ENCODE measurements around the gene PLAC1. TPM values are rescaled to one million over a fixed set of nuclear protein-coding genes. Genes with fewer than 3 reads are reported as not detected.

PLAC1 gene
- total RNA-seq, 2 donors from 2014 or later: not detected

DNA sequence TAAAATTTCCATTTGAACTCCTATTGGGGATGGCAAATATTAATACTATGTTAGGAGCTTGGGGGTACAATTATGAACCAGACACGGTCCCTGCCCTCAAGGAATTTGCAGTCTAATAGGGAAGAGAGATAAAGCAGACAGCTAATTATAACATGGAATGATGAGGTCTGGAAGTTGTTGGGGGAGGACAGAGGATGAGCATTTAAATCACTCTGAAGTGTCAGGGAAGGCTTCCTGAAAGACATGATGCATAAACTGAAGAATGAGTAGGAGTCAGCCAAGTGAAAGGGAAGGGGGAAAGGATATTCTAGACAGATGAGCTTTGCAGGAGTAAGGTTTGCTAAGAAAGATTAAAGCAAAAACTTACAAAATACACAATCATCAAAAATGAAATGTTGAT, 15.9 kb downstream of the PLAC1 start:
- H3K4me3 ChIP-seq: no peak overlapping the region
- TF ChIP-seq, protein P1, sequence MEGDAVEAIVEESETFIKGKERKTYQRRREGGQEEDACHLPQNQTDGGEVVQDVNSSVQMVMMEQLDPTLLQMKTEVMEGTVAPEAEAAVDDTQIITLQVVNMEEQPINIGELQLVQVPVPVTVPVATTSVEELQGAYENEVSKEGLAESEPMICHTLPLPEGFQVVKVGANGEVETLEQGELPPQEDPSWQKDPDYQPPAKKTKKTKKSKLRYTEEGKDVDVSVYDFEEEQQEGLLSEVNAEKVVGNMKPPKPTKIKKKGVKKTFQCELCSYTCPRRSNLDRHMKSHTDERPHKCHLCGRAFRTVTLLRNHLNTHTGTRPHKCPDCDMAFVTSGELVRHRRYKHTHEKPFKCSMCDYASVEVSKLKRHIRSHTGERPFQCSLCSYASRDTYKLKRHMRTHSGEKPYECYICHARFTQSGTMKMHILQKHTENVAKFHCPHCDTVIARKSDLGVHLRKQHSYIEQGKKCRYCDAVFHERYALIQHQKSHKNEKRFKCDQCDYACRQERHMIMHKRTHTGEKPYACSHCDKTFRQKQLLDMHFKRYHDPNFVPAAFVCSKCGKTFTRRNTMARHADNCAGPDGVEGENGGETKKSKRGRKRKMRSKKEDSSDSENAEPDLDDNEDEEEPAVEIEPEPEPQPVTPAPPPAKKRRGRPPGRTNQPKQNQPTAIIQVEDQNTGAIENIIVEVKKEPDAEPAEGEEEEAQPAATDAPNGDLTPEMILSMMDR (IDR thresholded peaks at IDR 0.05): no peak
- H3K36me3 ChIP-seq: no peaks in the 10 kb centered on the region
- H3K4me1 ChIP-seq (ENCODE audit: control insufficient read depth in 1 of 2, low read depth in 2 of 2): no peaks in the 10 kb centered on the region
- no peaks in the 10 kb centered on the region for H3K9me3 ChIP-seq
- ATAC-seq (ENCODE audit: insufficient number of reproducible peaks, low FRiP score, low read depth) (no peak), DNase-seq (ENCODE audit: low spot score) (no peak)
- no peaks in the 10 kb centered on the region for H3K27me3 ChIP-seq (replicated peaks; ENCODE audit: insufficient read depth)
- H3K27ac ChIP-seq: no peak overlapping the region

DNA sequence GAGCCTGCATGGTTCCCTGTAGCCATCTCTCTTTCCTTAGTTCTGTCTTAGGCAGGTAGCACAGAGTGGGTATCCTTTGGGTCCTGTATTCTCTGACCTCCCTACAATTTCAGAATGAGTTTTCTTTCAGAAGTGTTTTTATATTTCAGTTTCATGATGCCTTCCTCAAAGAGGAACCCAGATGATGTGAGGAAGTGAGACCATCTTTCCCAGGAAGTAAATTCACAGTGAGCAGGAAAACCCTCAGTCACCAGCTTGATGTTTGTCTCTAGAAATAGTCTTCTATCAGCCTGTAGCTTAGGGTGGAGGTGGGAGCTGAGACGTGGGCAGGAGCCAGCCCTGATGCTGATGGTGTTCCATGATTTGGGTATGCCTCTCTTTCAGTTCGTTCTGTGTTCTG, 16.9 kb downstream of the PLAC1 start:
- Histone ChIP-seq H3K27ac (no peak overlapping the region), H3K36me3 (no peaks in the 10 kb centered on the region), H3K9me3 (no peaks in the 10 kb centered on the region), H3K4me1 (ENCODE audit: control insufficient read depth in 1 of 2, low read depth in 2 of 2) (no peaks in the 10 kb centered on the region), H3K27me3 (replicated peaks; ENCODE audit: insufficient read depth) (no peaks in the 10 kb centered on the region), H3K4me3 (no peak overlapping the region)
- TF ChIP-seq, protein P1 (IDR thresholded peaks at IDR 0.05): no peak
- DNase-seq (ENCODE audit: low spot score): no peak
- ATAC-seq (ENCODE audit: insufficient number of reproducible peaks, low FRiP score, low read depth): no peak

DNA sequence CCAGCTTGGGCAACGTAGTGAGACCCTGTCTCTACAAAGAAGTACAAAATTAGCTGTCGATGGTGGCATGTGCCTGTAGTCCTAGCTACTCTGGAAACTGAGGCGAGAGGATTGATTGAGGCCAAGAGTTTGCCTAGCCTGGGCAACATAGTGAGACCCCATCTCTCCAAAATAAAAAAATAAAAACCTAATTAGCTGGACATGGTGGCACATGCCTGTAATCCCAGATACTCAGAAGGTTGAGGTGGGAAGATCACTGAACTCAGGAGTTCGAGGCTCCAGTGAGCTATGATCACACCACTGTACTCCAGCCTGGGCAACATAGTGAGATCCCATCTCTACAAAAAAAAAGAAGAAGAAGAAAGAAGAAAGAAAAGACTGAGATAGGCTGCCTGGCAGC, 17.4 kb downstream of the PLAC1 start:
- no peak for ATAC-seq (ENCODE audit: insufficient number of reproducible peaks, low FRiP score, low read depth)
- DNase-seq (ENCODE audit: low spot score): no peak
- no peaks in the 10 kb centered on the region for H3K36me3 ChIP-seq
- no peak overlapping the region for H3K27ac ChIP-seq
- H3K27me3 ChIP-seq (replicated peaks; ENCODE audit: insufficient read depth): no peaks in the 10 kb centered on the region
- H3K4me1 ChIP-seq (ENCODE audit: control insufficient read depth in 1 of 2, low read depth in 2 of 2): no peaks in the 10 kb centered on the region
- TF ChIP-seq, protein P1 (IDR thresholded peaks at IDR 0.05): no peak
- H3K9me3 ChIP-seq: no peaks in the 10 kb centered on the region
- H3K4me3 ChIP-seq: no peak overlapping the region

DNA sequence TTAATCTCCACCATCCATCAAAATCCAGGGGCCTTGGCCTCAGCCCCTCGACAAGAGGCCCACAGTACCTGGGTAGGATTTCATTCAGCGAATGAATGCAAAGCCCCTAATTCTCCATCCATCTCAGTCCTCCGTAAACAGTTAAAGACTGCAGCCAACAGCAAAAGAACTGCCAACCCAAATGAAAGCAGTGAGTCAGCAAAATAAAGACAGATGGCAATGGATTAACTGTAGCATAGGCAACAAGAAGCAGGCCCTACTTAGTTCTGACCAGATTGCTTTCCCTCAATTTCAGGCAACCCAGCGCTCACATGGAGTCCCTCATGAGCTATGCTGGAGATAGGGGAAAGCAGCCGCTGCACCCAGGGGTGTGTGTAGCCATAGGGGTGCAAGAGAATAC, 21.4 kb downstream of the PLAC1 start:
- ATAC-seq (ENCODE audit: insufficient number of reproducible peaks, low FRiP score, low read depth): no peak
- Histone ChIP-seq H3K9me3 (no peaks in the 10 kb centered on the region), H3K27ac (no peak overlapping the region), H3K27me3 (replicated peaks; ENCODE audit: insufficient read depth) (no peaks in the 10 kb centered on the region), H3K4me1 (ENCODE audit: control insufficient read depth in 1 of 2, low read depth in 2 of 2) (no peaks in the 10 kb centered on the region), H3K36me3 (no peaks in the 10 kb centered on the region), H3K4me3 (no peak overlapping the region)
- TF ChIP-seq, protein P1 (IDR thresholded peaks at IDR 0.05): no peak
- no peak for DNase-seq (ENCODE audit: low spot score)

DNA sequence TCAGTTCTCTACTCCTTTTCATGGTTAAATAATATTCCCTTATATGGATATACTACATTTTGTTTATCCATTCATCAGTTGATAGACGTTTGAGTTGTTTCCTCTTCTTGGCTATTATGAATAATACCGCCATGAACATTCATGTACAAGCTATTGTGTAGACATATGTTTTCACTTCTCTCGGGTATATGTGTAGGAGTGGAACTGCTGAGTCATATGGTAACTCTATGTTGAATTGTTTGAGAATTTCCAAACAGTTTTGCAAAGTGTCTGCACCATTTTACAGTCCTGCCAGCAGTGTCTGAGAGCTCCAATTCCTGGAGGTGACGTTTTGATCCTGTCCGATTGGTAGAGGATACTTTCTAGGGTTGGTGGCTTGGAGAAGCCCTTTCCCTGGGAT, 23.6 kb downstream of the PLAC1 start:
- no peak for ATAC-seq (ENCODE audit: insufficient number of reproducible peaks, low FRiP score, low read depth)
- Histone ChIP-seq H3K4me1 (ENCODE audit: control insufficient read depth in 1 of 2, low read depth in 2 of 2) (no peaks in the 10 kb centered on the region), H3K27me3 (replicated peaks; ENCODE audit: insufficient read depth) (no peaks in the 10 kb centered on the region), H3K27ac (no peak overlapping the region), H3K4me3 (no peak overlapping the region), H3K9me3 (no peaks in the 10 kb centered on the region), H3K36me3 (no peaks in the 10 kb centered on the region)
- DNase-seq (ENCODE audit: low spot score): no peak
- TF ChIP-seq, protein P1 (IDR thresholded peaks at IDR 0.05): no peak
